GM23338 (cell line): Measurements from ENCODE around the gene NSUN7. TPM values are rescaled to one million over a fixed set of nuclear protein-coding genes. Genes with fewer than 3 reads are reported as not detected.

Experiments used
- EZH2 ChIP-seq: fragments of 200-600 bp; sonication (generic); IDR thresholded peaks from one replicate; pipeline ENCODE4 v1.8.0; 2017; ENCODE audit warnings: antibody characterized with exemption, mild to moderate bottlenecking, low read depth; ENCODE audit not compliant: unreplicated experiment
- JUNB ChIP-seq: IDR thresholded peaks from one replicate; pipeline ENCODE4 v1.6.1; 2016; ENCODE audit warnings: antibody characterized with exemption; ENCODE audit not compliant: unreplicated experiment
- ZNF114 ChIP-seq: fragments of 250-450 bp; sonication (Bioruptor Pico); IDR thresholded peaks from 2 replicates; pipeline ENCODE4 v1.5.0; 2020; ENCODE audit warnings: mild to moderate bottlenecking, moderate library complexity
- ZNF331 ChIP-seq: fragments of 250-450 bp; sonication (Bioruptor Pico); IDR thresholded peaks from 2 replicates; pipeline ENCODE4 v1.5.0; 2020; ENCODE audit warnings: low read depth, mild to moderate bottlenecking, moderate library complexity
- polyA plus RNA-seq: library from polyadenylated mRNA; unstranded; fragments of >200 nt; fragmentation: Nextera tagmentation; extraction: Ambion mirVana; gene quantifications from 2 replicates; pipeline ENCODE4 v1.2.1, GENCODE V29; 2016
- total RNA-seq: library from RNA; depleted of rRNA; stranded (reverse); fragments of >200 nt; shearing (Covaris generic); gene quantifications from 2 replicates; pipeline ENCODE4 v1.2.3, GENCODE V29; 2014
- TF ChIP-seq, protein P1 (sequence below): fragments of 250-450 bp; sonication (Bioruptor Pico); IDR thresholded peaks from 2 replicates; pipeline ENCODE4 v1.5.0; 2020; ENCODE audit warnings: mild to moderate bottlenecking, moderate library complexity
- TF ChIP-seq, protein P2 (sequence below): IDR thresholded peaks from one replicate; pipeline ENCODE4 v1.6.1; 2018; ENCODE audit warnings: antibody characterized with exemption; ENCODE audit not compliant: unreplicated experiment
- TF ChIP-seq, protein P3 (sequence below), 2 experiments: fragments of 200-600 bp in 1 of 2; sonication (generic) in 1 of 2; conservative IDR thresholded peaks; 2 replicates each; pipeline versions ENCODE4 v1.5.1 to v1.6.1; 2016 to 2017; ENCODE audit warnings: antibody characterized with exemption in 2 of 2, low read depth in 2 of 2, mild to moderate bottlenecking in 2 of 2, moderate library complexity in 1 of 2

Gene NSUN7
- total and polyA plus RNA-seq, 2 experiments from 2014 or later = 28.8 to 29.0 TPM

DNA sequence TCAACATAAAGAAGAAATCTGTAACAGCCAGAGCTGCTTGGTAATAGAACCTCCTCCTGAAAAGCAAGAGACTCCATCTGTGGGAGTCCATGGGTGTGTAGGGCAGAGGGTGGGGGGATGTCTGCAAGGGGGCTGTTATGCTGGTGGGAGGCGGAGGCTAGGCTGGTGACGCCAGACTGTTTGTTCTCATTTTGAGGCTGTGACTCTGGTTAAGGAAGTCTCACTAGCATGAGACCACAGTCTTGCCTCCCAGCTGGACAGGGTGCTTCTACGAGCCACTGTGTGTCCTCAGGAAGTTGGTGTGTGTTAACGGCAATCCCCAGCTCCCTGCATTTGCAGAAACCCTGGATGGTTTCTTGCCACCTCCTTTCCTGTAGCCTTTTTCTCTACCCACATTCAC, 79.8 kb downstream of the NSUN7 start (continued):
- TF ChIP-seq, protein P1, sequence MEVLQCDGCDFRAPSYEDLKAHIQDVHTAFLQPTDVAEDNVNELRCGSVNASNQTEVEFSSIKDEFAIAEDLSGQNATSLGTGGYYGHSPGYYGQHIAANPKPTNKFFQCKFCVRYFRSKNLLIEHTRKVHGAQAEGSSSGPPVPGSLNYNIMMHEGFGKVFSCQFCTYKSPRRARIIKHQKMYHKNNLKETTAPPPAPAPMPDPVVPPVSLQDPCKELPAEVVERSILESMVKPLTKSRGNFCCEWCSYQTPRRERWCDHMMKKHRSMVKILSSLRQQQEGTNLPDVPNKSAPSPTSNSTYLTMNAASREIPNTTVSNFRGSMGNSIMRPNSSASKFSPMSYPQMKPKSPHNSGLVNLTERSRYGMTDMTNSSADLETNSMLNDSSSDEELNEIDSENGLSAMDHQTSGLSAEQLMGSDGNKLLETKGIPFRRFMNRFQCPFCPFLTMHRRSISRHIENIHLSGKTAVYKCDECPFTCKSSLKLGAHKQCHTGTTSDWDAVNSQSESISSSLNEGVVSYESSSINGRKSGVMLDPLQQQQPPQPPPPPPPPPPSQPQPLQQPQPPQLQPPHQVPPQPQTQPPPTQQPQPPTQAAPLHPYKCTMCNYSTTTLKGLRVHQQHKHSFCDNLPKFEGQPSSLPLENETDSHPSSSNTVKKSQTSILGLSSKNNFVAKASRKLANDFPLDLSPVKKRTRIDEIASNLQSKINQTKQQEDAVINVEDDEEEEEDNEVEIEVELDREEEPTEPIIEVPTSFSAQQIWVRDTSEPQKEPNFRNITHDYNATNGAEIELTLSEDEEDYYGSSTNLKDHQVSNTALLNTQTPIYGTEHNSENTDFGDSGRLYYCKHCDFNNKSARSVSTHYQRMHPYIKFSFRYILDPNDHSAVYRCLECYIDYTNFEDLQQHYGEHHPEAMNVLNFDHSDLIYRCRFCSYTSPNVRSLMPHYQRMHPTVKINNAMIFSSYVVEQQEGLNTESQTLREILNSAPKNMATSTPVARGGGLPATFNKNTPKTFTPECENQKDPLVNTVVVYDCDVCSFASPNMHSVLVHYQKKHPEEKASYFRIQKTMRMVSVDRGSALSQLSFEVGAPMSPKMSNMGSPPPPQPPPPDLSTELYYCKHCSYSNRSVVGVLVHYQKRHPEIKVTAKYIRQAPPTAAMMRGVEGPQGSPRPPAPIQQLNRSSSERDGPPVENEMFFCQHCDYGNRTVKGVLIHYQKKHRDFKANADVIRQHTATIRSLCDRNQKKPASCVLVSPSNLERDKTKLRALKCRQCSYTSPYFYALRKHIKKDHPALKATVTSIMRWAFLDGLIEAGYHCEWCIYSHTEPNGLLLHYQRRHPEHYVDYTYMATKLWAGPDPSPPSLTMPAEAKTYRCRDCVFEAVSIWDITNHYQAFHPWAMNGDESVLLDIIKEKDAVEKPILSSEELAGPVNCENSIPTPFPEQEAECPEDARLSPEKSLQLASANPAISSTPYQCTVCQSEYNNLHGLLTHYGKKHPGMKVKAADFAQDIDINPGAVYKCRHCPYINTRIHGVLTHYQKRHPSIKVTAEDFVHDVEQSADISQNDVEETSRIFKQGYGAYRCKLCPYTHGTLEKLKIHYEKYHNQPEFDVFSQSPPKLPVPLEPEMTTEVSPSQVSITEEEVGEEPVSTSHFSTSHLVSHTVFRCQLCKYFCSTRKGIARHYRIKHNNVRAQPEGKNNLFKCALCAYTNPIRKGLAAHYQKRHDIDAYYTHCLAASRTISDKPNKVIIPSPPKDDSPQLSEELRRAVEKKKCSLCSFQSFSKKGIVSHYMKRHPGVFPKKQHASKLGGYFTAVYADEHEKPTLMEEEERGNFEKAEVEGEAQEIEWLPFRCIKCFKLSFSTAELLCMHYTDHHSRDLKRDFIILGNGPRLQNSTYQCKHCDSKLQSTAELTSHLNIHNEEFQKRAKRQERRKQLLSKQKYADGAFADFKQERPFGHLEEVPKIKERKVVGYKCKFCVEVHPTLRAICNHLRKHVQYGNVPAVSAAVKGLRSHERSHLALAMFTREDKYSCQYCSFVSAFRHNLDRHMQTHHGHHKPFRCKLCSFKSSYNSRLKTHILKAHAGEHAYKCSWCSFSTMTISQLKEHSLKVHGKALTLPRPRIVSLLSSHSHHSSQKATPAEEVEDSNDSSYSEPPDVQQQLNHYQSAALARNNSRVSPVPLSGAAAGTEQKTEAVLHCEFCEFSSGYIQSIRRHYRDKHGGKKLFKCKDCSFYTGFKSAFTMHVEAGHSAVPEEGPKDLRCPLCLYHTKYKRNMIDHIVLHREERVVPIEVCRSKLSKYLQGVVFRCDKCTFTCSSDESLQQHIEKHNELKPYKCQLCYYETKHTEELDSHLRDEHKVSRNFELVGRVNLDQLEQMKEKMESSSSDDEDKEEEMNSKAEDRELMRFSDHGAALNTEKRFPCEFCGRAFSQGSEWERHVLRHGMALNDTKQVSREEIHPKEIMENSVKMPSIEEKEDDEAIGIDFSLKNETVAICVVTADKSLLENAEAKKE (CRISPR knock-in tag) = no peak
- TF ChIP-seq ZNF114 (CRISPR knock-in tag) (no peak), JUNB (no peak), EZH2 (no peak), ZNF331 (CRISPR knock-in tag) (no peak)
- TF ChIP-seq, protein P2, sequence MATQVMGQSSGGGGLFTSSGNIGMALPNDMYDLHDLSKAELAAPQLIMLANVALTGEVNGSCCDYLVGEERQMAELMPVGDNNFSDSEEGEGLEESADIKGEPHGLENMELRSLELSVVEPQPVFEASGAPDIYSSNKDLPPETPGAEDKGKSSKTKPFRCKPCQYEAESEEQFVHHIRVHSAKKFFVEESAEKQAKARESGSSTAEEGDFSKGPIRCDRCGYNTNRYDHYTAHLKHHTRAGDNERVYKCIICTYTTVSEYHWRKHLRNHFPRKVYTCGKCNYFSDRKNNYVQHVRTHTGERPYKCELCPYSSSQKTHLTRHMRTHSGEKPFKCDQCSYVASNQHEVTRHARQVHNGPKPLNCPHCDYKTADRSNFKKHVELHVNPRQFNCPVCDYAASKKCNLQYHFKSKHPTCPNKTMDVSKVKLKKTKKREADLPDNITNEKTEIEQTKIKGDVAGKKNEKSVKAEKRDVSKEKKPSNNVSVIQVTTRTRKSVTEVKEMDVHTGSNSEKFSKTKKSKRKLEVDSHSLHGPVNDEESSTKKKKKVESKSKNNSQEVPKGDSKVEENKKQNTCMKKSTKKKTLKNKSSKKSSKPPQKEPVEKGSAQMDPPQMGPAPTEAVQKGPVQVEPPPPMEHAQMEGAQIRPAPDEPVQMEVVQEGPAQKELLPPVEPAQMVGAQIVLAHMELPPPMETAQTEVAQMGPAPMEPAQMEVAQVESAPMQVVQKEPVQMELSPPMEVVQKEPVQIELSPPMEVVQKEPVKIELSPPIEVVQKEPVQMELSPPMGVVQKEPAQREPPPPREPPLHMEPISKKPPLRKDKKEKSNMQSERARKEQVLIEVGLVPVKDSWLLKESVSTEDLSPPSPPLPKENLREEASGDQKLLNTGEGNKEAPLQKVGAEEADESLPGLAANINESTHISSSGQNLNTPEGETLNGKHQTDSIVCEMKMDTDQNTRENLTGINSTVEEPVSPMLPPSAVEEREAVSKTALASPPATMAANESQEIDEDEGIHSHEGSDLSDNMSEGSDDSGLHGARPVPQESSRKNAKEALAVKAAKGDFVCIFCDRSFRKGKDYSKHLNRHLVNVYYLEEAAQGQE = no peak
- TF ChIP-seq, protein P3, sequence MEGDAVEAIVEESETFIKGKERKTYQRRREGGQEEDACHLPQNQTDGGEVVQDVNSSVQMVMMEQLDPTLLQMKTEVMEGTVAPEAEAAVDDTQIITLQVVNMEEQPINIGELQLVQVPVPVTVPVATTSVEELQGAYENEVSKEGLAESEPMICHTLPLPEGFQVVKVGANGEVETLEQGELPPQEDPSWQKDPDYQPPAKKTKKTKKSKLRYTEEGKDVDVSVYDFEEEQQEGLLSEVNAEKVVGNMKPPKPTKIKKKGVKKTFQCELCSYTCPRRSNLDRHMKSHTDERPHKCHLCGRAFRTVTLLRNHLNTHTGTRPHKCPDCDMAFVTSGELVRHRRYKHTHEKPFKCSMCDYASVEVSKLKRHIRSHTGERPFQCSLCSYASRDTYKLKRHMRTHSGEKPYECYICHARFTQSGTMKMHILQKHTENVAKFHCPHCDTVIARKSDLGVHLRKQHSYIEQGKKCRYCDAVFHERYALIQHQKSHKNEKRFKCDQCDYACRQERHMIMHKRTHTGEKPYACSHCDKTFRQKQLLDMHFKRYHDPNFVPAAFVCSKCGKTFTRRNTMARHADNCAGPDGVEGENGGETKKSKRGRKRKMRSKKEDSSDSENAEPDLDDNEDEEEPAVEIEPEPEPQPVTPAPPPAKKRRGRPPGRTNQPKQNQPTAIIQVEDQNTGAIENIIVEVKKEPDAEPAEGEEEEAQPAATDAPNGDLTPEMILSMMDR (conservative IDR thresholded peaks at IDR 0.05; ENCODE audit: low read depth in 2 of 2) = no peak
